IMR-90 (cell line): ENCODE results near the gene ASIC2. TPM values are rescaled to one million over a fixed set of nuclear protein-coding genes. Genes with fewer than 3 reads are reported as not detected.

Source experiments
- ATAC-seq: fragments of 200-7000 bp; cut with Tn5 transposase; 2 replicates; pipeline ENCODE4 v1.9.1; 2020; ENCODE audit warnings: low read depth, mild to moderate bottlenecking, moderate library complexity
- BruUV-seq: library from RNA; stranded (reverse); fragments of 400-500 nt; replicated peaks from 2 replicates; lab custom pipeline; 2021; lab: Mats Ljungman, UMichigan
- CTCF ChIA-PET: fragments of 300-600 bp; formaldehyde crosslinking; extraction: SDS; loops from one replicate; lab custom pipeline; 2021; ENCODE audit warnings: antibody characterized with exemption; lab: Yijun Ruan, JAX
- POLR2A ChIA-PET: fragments of 300-600 bp; sonication (Branson Sonifier 250); formaldehyde crosslinking; loops from one replicate; lab custom pipeline; 2022; ENCODE audit warnings: antibody characterized with exemption; ENCODE audit not compliant: unreplicated experiment; lab: Charles Lee
- DNase-seq: peaks from one replicate; pipeline ENCODE4 v3.0.0; 2013
- H2AFZ ChIP-seq: replicated peaks from 2 replicates; pipeline ENCODE3; 2013; ENCODE audit warnings: low read length, mild to moderate bottlenecking; ENCODE audit not compliant: poor library complexity
- H2AK5ac ChIP-seq: 2 replicates; pipeline ENCODE4 v1.6.1; 2013; ENCODE audit warnings: low read depth, low read length, inconsistent platforms
- H2AK9ac ChIP-seq: replicated peaks from 2 replicates; pipeline ENCODE3; 2013; ENCODE audit warnings: mild to moderate bottlenecking, low read depth, low read length, moderate library complexity; ENCODE audit not compliant: poor library complexity
- H2BK120ac ChIP-seq: 2 replicates; pipeline ENCODE4 v1.6.1; 2013; ENCODE audit warnings: low read depth, low read length, inconsistent platforms
- H2BK15ac ChIP-seq: 3 replicates; pipeline ENCODE4 v1.6.1; 2013; ENCODE audit warnings: low read depth, low read length, inconsistent platforms
- H2BK20ac ChIP-seq: 2 replicates; pipeline ENCODE4 v1.6.1; 2013; ENCODE audit warnings: low read depth, mild to moderate bottlenecking, inconsistent platforms, low read length, moderate library complexity
- H2BK5ac ChIP-seq: 2 replicates; pipeline ENCODE4 v1.6.1; 2013; ENCODE audit warnings: mild to moderate bottlenecking, low read depth, low read length, inconsistent platforms; ENCODE audit not compliant: poor library complexity, severe bottlenecking
- H3K14ac ChIP-seq: replicated peaks from 2 replicates; pipeline ENCODE4 v1.6.1; 2013; ENCODE audit warnings: low read depth, low read length, inconsistent platforms
- H3K18ac ChIP-seq: 2 replicates; pipeline ENCODE4 v1.6.1; 2013; ENCODE audit warnings: low read depth, low read length, control low read depth
- H3K23ac ChIP-seq: 2 replicates; pipeline ENCODE4 v1.6.1; 2013; ENCODE audit warnings: low read depth, low read length, inconsistent platforms
- H3K27ac ChIP-seq: 2 replicates; pipeline ENCODE4 v1.5.1; 2013; ENCODE audit warnings: mild to moderate bottlenecking, control low read depth, low read length; ENCODE audit not compliant: insufficient read depth
- H3K27me3 ChIP-seq: 2 replicates; pipeline ENCODE4 v1.6.1; 2013; ENCODE audit warnings: low read length; ENCODE audit not compliant: control insufficient read depth, insufficient read depth
- H3K36me3 ChIP-seq: 2 replicates; pipeline ENCODE4 v1.6.1; 2013; ENCODE audit warnings: low read length, mixed read lengths; ENCODE audit not compliant: control insufficient read depth, insufficient read depth
- H3K4ac ChIP-seq: 2 replicates; pipeline ENCODE4 v1.6.1; 2013; ENCODE audit warnings: low read depth, low read length, inconsistent platforms
- H3K4me1 ChIP-seq: 2 replicates; pipeline ENCODE4 v1.6.1; 2013; ENCODE audit warnings: low read length, mixed read lengths; ENCODE audit not compliant: control insufficient read depth, insufficient read depth
- H3K4me2 ChIP-seq: 2 replicates; pipeline ENCODE4 v1.6.1; 2013; ENCODE audit warnings: low read depth, mild to moderate bottlenecking, control low read depth, low read length, moderate library complexity
- H3K4me3 ChIP-seq: 2 replicates; pipeline ENCODE4 v1.5.1; 2013; ENCODE audit warnings: low read depth, mild to moderate bottlenecking, control low read depth, low read length, moderate library complexity; ENCODE audit not compliant: insufficient read depth
- H3K56ac ChIP-seq: 2 replicates; pipeline ENCODE4 v1.6.1; 2013; ENCODE audit warnings: low read length, inconsistent platforms; ENCODE audit not compliant: insufficient read depth; ENCODE audit errors: extremely low read depth
- H3K79me1 ChIP-seq, 2 experiments: 2 replicates each; pipeline ENCODE4 v1.6.1; 2013; ENCODE audit warnings: low read length in 2 of 2, inconsistent platforms in 1 of 2, low read depth in 1 of 2
- H3K9ac ChIP-seq: 2 replicates; pipeline ENCODE4 v1.6.1; 2013; ENCODE audit warnings: low read depth, low read length, control low read depth
- H3K9me1 ChIP-seq: 2 replicates; pipeline ENCODE4 v1.6.1; 2013; ENCODE audit warnings: low read length, inconsistent platforms; ENCODE audit not compliant: insufficient read depth
- H3K9me3 ChIP-seq: 2 replicates; pipeline ENCODE4 v1.6.1; 2013; ENCODE audit warnings: low read length; ENCODE audit not compliant: control insufficient read depth, insufficient read depth
- H4K20me1 ChIP-seq: 2 replicates; pipeline ENCODE4 v1.6.1; 2013; ENCODE audit warnings: low read length, inconsistent platforms; ENCODE audit not compliant: insufficient read depth
- H4K5ac ChIP-seq: 2 replicates; pipeline ENCODE4 v1.6.1; 2013; ENCODE audit warnings: mild to moderate bottlenecking, low read depth, low read length, control low read depth
- H4K8ac ChIP-seq, 2 experiments: 2 replicates each; pipeline ENCODE4 v1.6.1; 2013; ENCODE audit warnings: low read depth in 2 of 2, low read length in 2 of 2, control low read depth in 1 of 2, inconsistent platforms in 1 of 2
- H4K91ac ChIP-seq: 2 replicates; pipeline ENCODE4 v1.6.1; 2013; ENCODE audit warnings: low read depth, low read length, inconsistent platforms; ENCODE audit not compliant: insufficient read depth
- RFX5 ChIP-seq: IDR thresholded peaks from 2 replicates; pipeline ENCODE4 v1.8.0; 2012; ENCODE audit warnings: low read depth, mild to moderate bottlenecking, low read length, moderate library complexity
- WGBS, 2 experiments: methylation state at CpG; one replicate each; pipeline versions ENCODE4 v1.1.5 to v1.1.7; 2013; ENCODE audit warnings: missing lambda C conversion rate in 2 of 2; ENCODE audit not compliant: insufficient read length in 1 of 2; ENCODE audit errors: extremely low coverage in 2 of 2; 5-methylcytosine and 5-hydroxymethylcytosine counted together
- dilution Hi-C: fragments of 300-500 bp; cut with HindIII; formaldehyde crosslinking; loops from one replicate; pipeline ENCODE4 v1.14.3; 2018; ENCODE audit warnings: low sequenced_read_pairs; ENCODE audit not compliant: unreplicated experiment
- in situ Hi-C: fragments of 300-500 bp; cut with MboI; formaldehyde crosslinking; loops from 3 replicates; pipeline ENCODE4 v1.14.3; 2019; ENCODE audit warnings: low sequenced_read_pairs, inconsistent platforms, mixed read lengths
- intact Hi-C: fragments of 100-400 bp; cut with micrococcal nuclease; formaldehyde crosslinking; loops from 2 replicates; pipeline ENCODE4 v1.10.0; 2022
- polyA plus RNA-seq, 3 experiments: library from polyadenylated mRNA; depleted of rRNA; stranded (reverse); fragments of >200 nt; gene quantifications; 2 replicates each; pipeline ENCODE4 v1.2.3, GENCODE V29; 2012; ENCODE audit warnings: low replicate concordance in 1 of 3
- total RNA-seq: library from RNA; depleted of rRNA; stranded (reverse); fragments of >200 nt; gene quantifications from 2 replicates; pipeline ENCODE4 v1.2.3, GENCODE V29; 2012
- TF ChIP-seq, protein P1 (sequence below): fragments of 150-350 bp; IDR thresholded peaks from 2 replicates; pipeline ENCODE4 v1.6.1; 2017; ENCODE audit warnings: mild to moderate bottlenecking, antibody characterized with exemption, low read length, low read depth

ASIC2 gene
- total and polyA plus RNA-seq, 2 of the 4 experiments (the other 2 are of a cell fraction): under 0.01 to 0.15 TPM

DNA sequence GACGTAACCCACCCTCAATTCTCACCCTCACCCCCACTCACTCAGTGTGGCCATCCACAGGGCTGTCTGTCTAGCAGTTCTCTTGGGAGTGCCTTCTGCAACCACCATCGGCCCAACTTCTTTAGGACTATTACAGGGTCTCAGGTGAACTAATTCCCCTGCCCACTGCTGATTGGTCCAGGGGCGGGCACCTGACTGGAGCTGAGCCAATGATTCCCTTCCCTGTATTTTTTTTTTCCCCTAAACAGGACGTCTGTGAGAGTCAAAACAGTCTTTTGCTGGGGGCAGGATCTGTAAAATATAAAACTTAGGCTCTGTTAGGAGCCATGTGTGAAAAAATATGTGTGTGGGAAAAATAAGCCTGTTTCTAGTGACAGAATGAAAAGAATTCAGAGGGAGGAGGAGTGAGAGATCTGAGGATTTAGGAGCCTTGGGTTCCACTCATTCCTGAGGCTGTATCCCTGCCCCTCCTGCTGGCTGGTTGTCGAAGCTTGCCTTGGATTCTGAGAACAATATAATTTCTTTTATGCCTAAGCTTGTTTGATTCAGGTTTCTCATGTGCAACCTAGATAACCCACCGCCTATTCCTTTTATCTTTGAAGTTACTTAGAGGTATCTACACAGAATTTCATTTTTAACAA lies 186.4 kb downstream of the ASIC2 start:
- dilution Hi-C loops (no loop called here), in situ Hi-C loops (no loop called here), intact Hi-C loops (no loop called here)
- TF ChIP-seq RFX5: no peak
- TF ChIP-seq, protein P1, sequence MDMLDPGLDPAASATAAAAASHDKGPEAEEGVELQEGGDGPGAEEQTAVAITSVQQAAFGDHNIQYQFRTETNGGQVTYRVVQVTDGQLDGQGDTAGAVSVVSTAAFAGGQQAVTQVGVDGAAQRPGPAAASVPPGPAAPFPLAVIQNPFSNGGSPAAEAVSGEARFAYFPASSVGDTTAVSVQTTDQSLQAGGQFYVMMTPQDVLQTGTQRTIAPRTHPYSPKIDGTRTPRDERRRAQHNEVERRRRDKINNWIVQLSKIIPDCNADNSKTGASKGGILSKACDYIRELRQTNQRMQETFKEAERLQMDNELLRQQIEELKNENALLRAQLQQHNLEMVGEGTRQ: peak; percentile 65; the same call in 1 of the 2 replicates
- no peak overlapping the region for H2AK9ac ChIP-seq
- BruUV-seq: no TSS peak
- no peak overlapping the region for H4K8ac ChIP-seq
- no peaks in the 10 kb centered on the region for H3K9me3 ChIP-seq
- H4K20me1 ChIP-seq: no peaks in the 10 kb centered on the region
- no peak overlapping the region for H3K27ac ChIP-seq
- no peaks in the 10 kb centered on the region for H3K27me3 ChIP-seq
- no CpG with 5 or more reads among the region's 6 CpGs for WGBS, 2 experiments
- H2BK20ac ChIP-seq: no peak overlapping the region
- no peak overlapping the region for H3K18ac ChIP-seq
- H2AK5ac ChIP-seq: no peak overlapping the region
- ChIA-PET CTCF (no interaction called here), POLR2A (no interaction called here)
- no peak overlapping the region for H3K4me3 ChIP-seq
- H3K4ac ChIP-seq: no peak overlapping the region
- H2BK15ac ChIP-seq: no peak overlapping the region
- H4K5ac ChIP-seq: no peak overlapping the region
- no peak overlapping the region for H2BK5ac ChIP-seq
- no peak overlapping the region for H3K4me2 ChIP-seq
- no peaks in the 10 kb centered on the region for H3K9me1 ChIP-seq
- no peak overlapping the region for H2BK120ac ChIP-seq
- no peak overlapping the region for H3K9ac ChIP-seq
- H3K56ac ChIP-seq: no peak overlapping the region
- no peak overlapping the region for H2AFZ ChIP-seq
- no peaks in the 10 kb centered on the region for H3K79me1 ChIP-seq
- DNase-seq (no peak), ATAC-seq (peak; percentile 75)
- no peak overlapping the region for H4K91ac ChIP-seq
- H3K14ac ChIP-seq: no peak overlapping the region
- H3K36me3 ChIP-seq: no peaks in the 10 kb centered on the region
- no peak overlapping the region for H3K23ac ChIP-seq
- H3K4me1 ChIP-seq: no peaks in the 10 kb centered on the region
